ENCODE measurements around the gene DCTPP1.
A peak's percentile ranks its signal among the peaks of the same experiment; 100 is the strongest.
"Not testable (repeated sequence)": the region's sequence is repeated elsewhere in the genome, so short reads cannot be mapped to it uniquely, and the experiment has no call there.

The DCTPP1 gene

GRCh38 chr16:30409125-30410060, 20.4 kb downstream of the DCTPP1 start:
- peak; percentile 58 for DNase-seq

GRCh38 chr16:30407804-30408534, 21.9 kb downstream of the DCTPP1 start:
- no peak for DNase-seq

- DNase-seq = peak; percentile 52
These were observed 22.6 kb downstream of the DCTPP1 start, which contains the start of gene ZNF771 for GRCh38 chr16:30407102-30407803. TSS of gene ZNF771 (plus strand) at chr16:30407606. CDS start at chr16:30408054, 448 bp downstream.

- no peak for DNase-seq
These were observed 23.1 kb downstream of the DCTPP1 start for GRCh38 chr16:30406795-30407101.

- no peak for DNase-seq
These were observed 27.9 kb downstream of the DCTPP1 start for GRCh38 chr16:30401768-30402425.

GRCh38 chr16:30399435-30400186, 30.2 kb downstream of the DCTPP1 start:
- no peak for DNase-seq

GRCh38 chr16:30398661-30399434, 31.0 kb downstream of the DCTPP1 start:
- no peak for DNase-seq

GRCh38 chr16:30397776-30398660, 31.8 kb downstream of the DCTPP1 start:
- no peak for DNase-seq

- no peak for DNase-seq
These were observed 32.8 kb downstream of the DCTPP1 start for GRCh38 chr16:30397056-30397455.

- not testable (repeated sequence) for DNase-seq
These were observed 33.2 kb downstream of the DCTPP1 start for GRCh38 chr16:30396627-30397026.

GRCh38 chr16:30395992-30396585, 33.7 kb downstream of the DCTPP1 start:
- DNase-seq = no peak

- peak; percentile 65 for DNase-seq
These were observed 34.5 kb downstream of the DCTPP1 start, which contains the start of gene ZNF48 for GRCh38 chr16:30395155-30395991. TSS of gene ZNF48 (plus strand) at chr16:30395420. CDS start at chr16:30395795, 375 bp downstream.

- no peak for DNase-seq
These were observed 35.2 kb downstream of the DCTPP1 start for GRCh38 chr16:30394592-30395154.

- DNase-seq = no peak
These were observed 46.3 kb downstream of the DCTPP1 start for GRCh38 chr16:30383521-30383920.

GRCh38 chr16:30382111-30382881, 47.5 kb downstream of the DCTPP1 start, which contains the start of gene SEPTIN1:
TSS of gene SEPTIN1 (minus strand) at chr16:30382561. CDS start at chr16:30382542, 19 bp downstream.
- no peak for DNase-seq

GRCh38 chr16:30381291-30382041, 48.4 kb downstream of the DCTPP1 start:
- DNase-seq = no peak

- no peak for DNase-seq
These were observed 49.0 kb downstream of the DCTPP1 start for GRCh38 chr16:30380803-30381208.

All from 8988T (cell line).